ENCODE data around the gene SLC32A1.

Gene SLC32A1

GRCh38 chr20:38731738-38732113, 7.4 kb downstream of the SLC32A1 start:
- TF ChIP-seq EZH2phosphoT487 (IDR thresholded peaks at IDR 0.05; ENCODE audit: borderline replicate concordance, low read length) = no peak
- TF ChIP-seq, protein P1, sequence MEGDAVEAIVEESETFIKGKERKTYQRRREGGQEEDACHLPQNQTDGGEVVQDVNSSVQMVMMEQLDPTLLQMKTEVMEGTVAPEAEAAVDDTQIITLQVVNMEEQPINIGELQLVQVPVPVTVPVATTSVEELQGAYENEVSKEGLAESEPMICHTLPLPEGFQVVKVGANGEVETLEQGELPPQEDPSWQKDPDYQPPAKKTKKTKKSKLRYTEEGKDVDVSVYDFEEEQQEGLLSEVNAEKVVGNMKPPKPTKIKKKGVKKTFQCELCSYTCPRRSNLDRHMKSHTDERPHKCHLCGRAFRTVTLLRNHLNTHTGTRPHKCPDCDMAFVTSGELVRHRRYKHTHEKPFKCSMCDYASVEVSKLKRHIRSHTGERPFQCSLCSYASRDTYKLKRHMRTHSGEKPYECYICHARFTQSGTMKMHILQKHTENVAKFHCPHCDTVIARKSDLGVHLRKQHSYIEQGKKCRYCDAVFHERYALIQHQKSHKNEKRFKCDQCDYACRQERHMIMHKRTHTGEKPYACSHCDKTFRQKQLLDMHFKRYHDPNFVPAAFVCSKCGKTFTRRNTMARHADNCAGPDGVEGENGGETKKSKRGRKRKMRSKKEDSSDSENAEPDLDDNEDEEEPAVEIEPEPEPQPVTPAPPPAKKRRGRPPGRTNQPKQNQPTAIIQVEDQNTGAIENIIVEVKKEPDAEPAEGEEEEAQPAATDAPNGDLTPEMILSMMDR (IDR thresholded peaks at IDR 0.05; ENCODE audit: low read depth, low read length, poor library complexity, severe bottlenecking) = peak; percentile 17
- Histone ChIP-seq H4K20me1 (ENCODE audit: control insufficient read depth, insufficient read depth, low read depth, low read length) (no peaks in the 10 kb centered on the region), H3F3A (ENCODE audit: control insufficient read depth, insufficient read depth) (no peaks in the 10 kb centered on the region), H3K79me2 (ENCODE audit: control insufficient read depth, low read length) (no peaks in the 10 kb centered on the region), H3K9me3 (ENCODE audit: control insufficient read depth, insufficient read depth, low read length) (no peaks in the 10 kb centered on the region), H3K4me2 (ENCODE audit: low read length) (peak overlapping the region; percentile 65), H3K36me3 (ENCODE audit: control insufficient read depth, low read length) (no peaks in the 10 kb centered on the region), H3K4me3 (ENCODE audit: low read length) (peak overlapping the region; percentile 56; the same call in 1 of the 2 replicates), H3K9me2 (replicated peaks; ENCODE audit: control insufficient read depth, low read length) (no peaks in the 10 kb centered on the region), H3K27ac (ENCODE audit: low read depth, low read length) (no peak overlapping the region), H3K27me3 (ENCODE audit: control insufficient read depth, low read length) (peaks cover 59% of the 10 kb centered on the region), H3K4me1 (ENCODE audit: control insufficient read depth, low read length) (peaks cover 14% of the 10 kb centered on the region)

- Histone ChIP-seq H3K4me1 (ENCODE audit: control insufficient read depth, low read length) (peaks cover 14% of the 10 kb centered on the region), H3K27ac (ENCODE audit: low read depth, low read length) (no peak overlapping the region), H4K20me1 (ENCODE audit: control insufficient read depth, insufficient read depth, low read depth, low read length) (no peaks in the 10 kb centered on the region), H3K4me2 (ENCODE audit: low read length) (no peak overlapping the region), H3K9me3 (ENCODE audit: control insufficient read depth, insufficient read depth, low read length) (no peaks in the 10 kb centered on the region), H3K27me3 (ENCODE audit: control insufficient read depth, low read length) (peaks cover 59% of the 10 kb centered on the region), H3K36me3 (ENCODE audit: control insufficient read depth, low read length) (no peaks in the 10 kb centered on the region), H3K79me2 (ENCODE audit: control insufficient read depth, low read length) (no peaks in the 10 kb centered on the region), H3K4me3 (ENCODE audit: low read length) (no peak overlapping the region), H3K9me2 (replicated peaks; ENCODE audit: control insufficient read depth, low read length) (no peaks in the 10 kb centered on the region), H3F3A (ENCODE audit: control insufficient read depth, insufficient read depth) (no peaks in the 10 kb centered on the region)
- TF ChIP-seq, protein P1 (IDR thresholded peaks at IDR 0.05; ENCODE audit: low read depth, low read length, poor library complexity, severe bottlenecking) = no peak
- no peak for TF ChIP-seq EZH2phosphoT487 (IDR thresholded peaks at IDR 0.05; ENCODE audit: borderline replicate concordance, low read length)
Measured at GRCh38 chr20:38732981-38733380, 8.7 kb downstream of the SLC32A1 start.

DNA sequence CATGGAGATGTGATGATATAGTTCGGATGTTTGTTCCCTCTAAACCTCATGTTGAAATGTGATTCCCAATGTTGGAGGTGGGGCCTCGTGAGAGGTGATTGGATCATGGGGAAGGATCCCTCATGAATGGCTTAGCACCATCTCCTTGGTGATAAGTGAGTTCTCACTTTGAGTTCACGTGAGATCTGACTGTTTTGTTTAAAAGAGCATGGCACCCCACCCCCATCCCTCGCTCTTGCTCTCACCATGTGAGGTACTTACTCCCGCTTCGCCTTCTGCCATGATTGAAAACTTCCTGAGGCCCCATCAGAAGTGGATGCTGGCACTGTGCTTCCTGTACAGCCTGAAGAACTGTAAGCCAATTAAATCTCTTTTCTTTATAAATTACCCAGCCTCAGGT, 10.9 kb downstream of the SLC32A1 start:
- H3K79me2 ChIP-seq (ENCODE audit: control insufficient read depth, low read length) = no peaks in the 10 kb centered on the region
- no peak overlapping the region for H3K4me2 ChIP-seq (ENCODE audit: low read length)
- H3K4me3 ChIP-seq (ENCODE audit: low read length) = no peak overlapping the region
- H3K27me3 ChIP-seq (ENCODE audit: control insufficient read depth, low read length) = peaks cover 55% of the 10 kb centered on the region
- H3K9me2 ChIP-seq (replicated peaks; ENCODE audit: control insufficient read depth, low read length) = no peaks in the 10 kb centered on the region
- peaks cover 9% of the 10 kb centered on the region for H3K4me1 ChIP-seq (ENCODE audit: control insufficient read depth, low read length)
- TF ChIP-seq, protein P1 (IDR thresholded peaks at IDR 0.05; ENCODE audit: low read depth, low read length, poor library complexity, severe bottlenecking) = no peak
- TF ChIP-seq EZH2phosphoT487 (IDR thresholded peaks at IDR 0.05; ENCODE audit: borderline replicate concordance, low read length) = no peak
- no peak overlapping the region for H3K27ac ChIP-seq (ENCODE audit: low read depth, low read length)
- no peaks in the 10 kb centered on the region for H3K36me3 ChIP-seq (ENCODE audit: control insufficient read depth, low read length)
- no peaks in the 10 kb centered on the region for H3F3A ChIP-seq (ENCODE audit: control insufficient read depth, insufficient read depth)
- no peaks in the 10 kb centered on the region for H4K20me1 ChIP-seq (ENCODE audit: control insufficient read depth, insufficient read depth, low read depth, low read length)
- no peaks in the 10 kb centered on the region for H3K9me3 ChIP-seq (ENCODE audit: control insufficient read depth, insufficient read depth, low read length)
